HG03025 (cell line): ENCODE measurements around the gene LTBP1.

Experiments
- ATAC-seq: cut with Tn5 transposase; IDR thresholded peaks from one replicate; pipeline ENCODE4 v1.9.1; 2021; ENCODE audit warnings: mild to moderate bottlenecking, moderate library complexity; ENCODE audit not compliant: unreplicated experiment, low FRiP score

The LTBP1 gene

GRCh38 chr2:33277002-33277426, 330.3 kb downstream of the LTBP1 start:
- ATAC-seq = no peak

- ATAC-seq = no peak
Observed at GRCh38 chr2:33278245-33278943, 331.6 kb downstream of the LTBP1 start.

GRCh38 chr2:33284287-33284686, 337.5 kb downstream of the LTBP1 start:
- no peak for ATAC-seq

- ATAC-seq = no peak
Observed at GRCh38 chr2:33287507-33288005, 340.8 kb downstream of the LTBP1 start.

GRCh38 chr2:33288011-33288410, 341.3 kb downstream of the LTBP1 start:
- ATAC-seq = no peak

- no peak for ATAC-seq
Observed at GRCh38 chr2:33289961-33290360, 343.2 kb downstream of the LTBP1 start.

GRCh38 chr2:33291278-33292013, 344.7 kb downstream of the LTBP1 start:
- ATAC-seq = no peak

- ATAC-seq = no peak
Observed at GRCh38 chr2:33292063-33292462, 345.3 kb downstream of the LTBP1 start.

- ATAC-seq = no peak
Observed at GRCh38 chr2:33292981-33293595, 346.3 kb downstream of the LTBP1 start.

GRCh38 chr2:33298233-33298632, 351.5 kb downstream of the LTBP1 start:
- ATAC-seq = no peak

- no peak for ATAC-seq
Observed at GRCh38 chr2:33301355-33301754, 354.6 kb downstream of the LTBP1 start.

GRCh38 chr2:33302348-33302747, 355.6 kb downstream of the LTBP1 start:
- ATAC-seq = no peak

GRCh38 chr2:33304032-33304864, 357.5 kb downstream of the LTBP1 start:
- ATAC-seq = no peak

GRCh38 chr2:33307659-33308270, 361.0 kb downstream of the LTBP1 start:
- no peak for ATAC-seq

- ATAC-seq = no peak
Observed at GRCh38 chr2:33312355-33312754, 365.6 kb downstream of the LTBP1 start.

- ATAC-seq = no peak
Observed at GRCh38 chr2:33313039-33313438, 366.3 kb downstream of the LTBP1 start.

GRCh38 chr2:33314541-33314940, 367.8 kb downstream of the LTBP1 start:
- ATAC-seq = no peak

- no peak for ATAC-seq
Observed at GRCh38 chr2:33316328-33316727, 369.6 kb downstream of the LTBP1 start.

GRCh38 chr2:33317369-33318007, 370.7 kb downstream of the LTBP1 start:
- no peak for ATAC-seq

- ATAC-seq = no peak
Observed at GRCh38 chr2:33318456-33318855, 371.7 kb downstream of the LTBP1 start.
